ENCODE measurements around the gene ADGRD1.

The ADGRD1 gene

GRCh38 chr12:130971925-130972585 is 18.3 kb downstream of the ADGRD1 start:
- TF ChIP-seq TAF1 (IDR thresholded peaks at IDR 0.05; ENCODE audit: borderline replicate concordance, insufficient read depth, low read length) (no peak), SIN3A (IDR thresholded peaks at IDR 0.05; ENCODE audit: borderline replicate concordance, insufficient read depth, low read length) (no peak), POLR2AphosphoS5 (IDR thresholded peaks at IDR 0.05; ENCODE audit: low read depth, low read length) (no peak), REST (IDR thresholded peaks at IDR 0.05; ENCODE audit: insufficient read depth in 1 of 2, low read depth in 2 of 2, low read length in 2 of 2) (no peak), FOXP2 (optimal IDR thresholded peaks at IDR 0.05; ENCODE audit: borderline replicate concordance, extremely low read depth, extremely low read length, insufficient read depth) (no peak)

GRCh38 chr12:130972586-130972950 is 18.9 kb downstream of the ADGRD1 start:
- no peak for TF ChIP-seq SIN3A (IDR thresholded peaks at IDR 0.05; ENCODE audit: borderline replicate concordance, insufficient read depth, low read length)
- TF ChIP-seq REST (IDR thresholded peaks at IDR 0.05; ENCODE audit: insufficient read depth in 1 of 2, low read depth in 2 of 2, low read length in 2 of 2), result no peak
- no peak for TF ChIP-seq TAF1 (IDR thresholded peaks at IDR 0.05; ENCODE audit: borderline replicate concordance, insufficient read depth, low read length)
- TF ChIP-seq FOXP2 (optimal IDR thresholded peaks at IDR 0.05; ENCODE audit: borderline replicate concordance, extremely low read depth, extremely low read length, insufficient read depth), result no peak
- TF ChIP-seq POLR2AphosphoS5 (IDR thresholded peaks at IDR 0.05; ENCODE audit: low read depth, low read length), result no peak

GRCh38 chr12:130973109-130973508 is 19.4 kb downstream of the ADGRD1 start:
- TF ChIP-seq TAF1 (IDR thresholded peaks at IDR 0.05; ENCODE audit: borderline replicate concordance, insufficient read depth, low read length) (no peak), POLR2AphosphoS5 (IDR thresholded peaks at IDR 0.05; ENCODE audit: low read depth, low read length) (no peak), REST (IDR thresholded peaks at IDR 0.05; ENCODE audit: insufficient read depth in 1 of 2, low read depth in 2 of 2, low read length in 2 of 2) (no peak), FOXP2 (optimal IDR thresholded peaks at IDR 0.05; ENCODE audit: borderline replicate concordance, extremely low read depth, extremely low read length, insufficient read depth) (no peak), SIN3A (IDR thresholded peaks at IDR 0.05; ENCODE audit: borderline replicate concordance, insufficient read depth, low read length) (no peak)

- no peak for TF ChIP-seq REST (IDR thresholded peaks at IDR 0.05; ENCODE audit: insufficient read depth in 1 of 2, low read depth in 2 of 2, low read length in 2 of 2)
- TF ChIP-seq POLR2AphosphoS5 (IDR thresholded peaks at IDR 0.05; ENCODE audit: low read depth, low read length), result no peak
These were observed 20.2 kb downstream of the ADGRD1 start for GRCh38 chr12:130973906-130974305.

- TF ChIP-seq REST (IDR thresholded peaks at IDR 0.05; ENCODE audit: insufficient read depth in 1 of 2, low read depth in 2 of 2, low read length in 2 of 2), result no peak
- TF ChIP-seq POLR2AphosphoS5 (IDR thresholded peaks at IDR 0.05; ENCODE audit: low read depth, low read length), result no peak
- no peak for TF ChIP-seq TAF1 (IDR thresholded peaks at IDR 0.05; ENCODE audit: borderline replicate concordance, insufficient read depth, low read length)
- TF ChIP-seq FOXP2 (optimal IDR thresholded peaks at IDR 0.05; ENCODE audit: borderline replicate concordance, extremely low read depth, extremely low read length, insufficient read depth), result no peak
- TF ChIP-seq SIN3A (IDR thresholded peaks at IDR 0.05; ENCODE audit: borderline replicate concordance, insufficient read depth, low read length), result no peak
These were observed 21.4 kb downstream of the ADGRD1 start for GRCh38 chr12:130975116-130975515.

Measured in PFSK-1 (cell line).